HUES64 (cell line): ENCODE results near the gene FAM184A.

Experiments
- H3K27ac ChIP-seq: 2 replicates; pipeline ENCODE4 v1.7.0; 2013; ENCODE audit warnings: low read depth, low read length, inconsistent platforms
- H3K27me3 ChIP-seq: 2 replicates; pipeline ENCODE4 v1.6.1; 2013; ENCODE audit warnings: mild to moderate bottlenecking, low read length; ENCODE audit not compliant: insufficient read depth
- H3K36me3 ChIP-seq: 2 replicates; pipeline ENCODE4 v1.6.1; 2013; ENCODE audit warnings: mild to moderate bottlenecking, low read length; ENCODE audit not compliant: insufficient read depth
- H3K4me1 ChIP-seq: 2 replicates; pipeline ENCODE4 v1.6.1; 2013; ENCODE audit warnings: mild to moderate bottlenecking, low read length, moderate library complexity; ENCODE audit not compliant: insufficient read depth
- H3K4me3 ChIP-seq: 2 replicates; pipeline ENCODE4 v1.5.1; 2013; ENCODE audit warnings: mild to moderate bottlenecking, low read length, moderate library complexity
- H3K9ac ChIP-seq: 2 replicates; pipeline ENCODE4 v1.6.1; 2013; ENCODE audit warnings: mild to moderate bottlenecking, low read depth, low read length
- H3K9me3 ChIP-seq: 2 replicates; pipeline ENCODE4 v1.6.1; 2013; ENCODE audit warnings: low read depth, low read length; ENCODE audit not compliant: insufficient read depth
- WGBS: fragments of 150-250, 120-280 bp; methylation state at CpG from one replicate; pipeline ENCODE4 v1.1.7; 2013; ENCODE audit warnings: missing lambda C conversion rate; 5-methylcytosine and 5-hydroxymethylcytosine counted together

FAM184A gene

DNA sequence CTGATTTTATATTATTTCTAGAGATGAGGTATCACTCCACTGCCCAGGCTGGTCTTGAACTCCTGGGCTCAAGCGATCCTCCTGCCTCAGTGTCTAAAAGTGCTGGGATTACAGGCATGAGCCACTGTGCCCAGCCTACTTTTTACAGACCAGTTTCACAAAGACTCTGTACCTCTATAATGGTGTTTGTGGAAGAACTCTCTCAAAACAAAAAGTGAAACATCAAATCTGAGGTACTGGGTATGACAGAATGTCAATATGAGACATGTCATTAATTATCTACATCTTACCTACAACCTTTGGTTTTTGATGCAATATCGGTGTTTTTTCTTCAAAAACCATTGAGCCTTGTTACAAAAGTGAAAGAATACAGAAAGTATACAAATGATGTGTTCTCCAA lies 94.1 kb downstream of the FAM184A start:
- Histone ChIP-seq H3K9me3 (no peaks in the 10 kb centered on the region), H3K27ac (no peak overlapping the region), H3K27me3 (no peaks in the 10 kb centered on the region), H3K4me1 (no peaks in the 10 kb centered on the region), H3K4me3 (no peak overlapping the region), H3K9ac (no peak overlapping the region), H3K36me3 (peaks cover under 1% of the 10 kb centered on the region)
- WGBS, result 96% methylated on average over 2 of the region's 2 CpGs

GRCh38 chr6:118982575-118982911 lies 95.9 kb downstream of the FAM184A start:
- Histone ChIP-seq H3K4me1 (no peaks in the 10 kb centered on the region), H3K4me3 (no peak overlapping the region), H3K9ac (no peak overlapping the region), H3K27ac (no peak overlapping the region), H3K36me3 (peaks cover 14% of the 10 kb centered on the region), H3K9me3 (no peaks in the 10 kb centered on the region), H3K27me3 (no peaks in the 10 kb centered on the region)
- 100% methylated on average over 3 of the region's 3 CpGs for WGBS

DNA sequence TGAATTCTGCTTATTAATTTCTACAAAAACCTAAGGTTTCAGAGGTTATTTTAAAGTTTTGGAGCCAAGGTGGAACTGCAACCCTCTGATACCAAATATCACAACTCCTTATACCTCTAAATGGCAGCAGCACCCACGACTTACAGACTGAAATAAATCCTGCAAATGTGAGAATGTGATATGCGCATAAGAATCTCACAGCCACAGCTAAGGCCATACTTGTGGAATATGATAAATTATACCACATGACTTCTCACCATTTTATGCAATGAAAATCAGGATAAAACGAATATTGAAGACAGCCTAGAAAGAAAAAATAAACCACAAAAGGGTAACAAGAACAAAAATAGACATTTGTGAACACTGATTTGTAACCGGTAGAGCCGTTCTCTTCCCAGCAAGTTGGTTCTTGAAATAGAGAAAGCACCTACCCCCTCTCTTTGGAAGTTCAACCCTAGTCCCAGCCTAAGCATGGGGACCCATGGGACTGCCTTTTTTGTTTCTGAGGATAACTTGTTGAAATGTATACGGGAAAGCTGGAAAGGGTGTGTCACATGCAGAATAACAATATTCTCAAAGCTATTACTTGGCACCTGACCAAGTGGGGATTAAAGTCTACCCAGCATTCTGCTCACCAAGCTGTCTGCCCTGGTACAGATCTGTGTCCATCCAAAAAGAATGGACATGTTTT lies 96.4 kb downstream of the FAM184A start:
- 88% methylated on average over 6 of the region's 6 CpGs for WGBS
- no peaks in the 10 kb centered on the region for H3K4me1 ChIP-seq

DNA sequence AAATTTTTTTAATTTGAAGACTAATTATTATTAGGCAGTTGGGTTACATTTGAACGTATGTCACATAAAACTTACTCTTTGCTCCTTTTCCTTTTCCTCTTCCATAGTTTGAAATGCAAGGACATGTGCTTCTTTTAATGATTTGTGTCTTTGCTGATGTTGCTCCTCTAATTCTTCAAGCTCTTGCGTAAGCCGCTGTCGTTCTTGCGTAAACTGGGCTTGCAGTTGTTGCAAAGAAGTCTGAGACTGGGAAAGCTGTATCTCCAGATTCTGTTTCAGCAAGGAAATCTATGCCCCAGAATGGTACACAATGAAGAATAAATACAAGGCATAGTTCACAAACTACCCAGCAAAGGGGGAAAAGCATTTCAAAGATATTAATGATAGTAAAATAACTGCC lies 98.4 kb downstream of the FAM184A start:
- Histone ChIP-seq H3K4me1 (no peaks in the 10 kb centered on the region), H3K9me3 (no peaks in the 10 kb centered on the region), H3K9ac (no peak overlapping the region), H3K27me3 (no peaks in the 10 kb centered on the region), H3K27ac (no peak overlapping the region), H3K36me3 (peaks cover 22% of the 10 kb centered on the region), H3K4me3 (no peak overlapping the region)
- 97% methylated on average over 4 of the region's 5 CpGs for WGBS

More for the DNA sequence above, 96.4 kb downstream of the FAM184A start:
- no peaks in the 10 kb centered on the region for H3K9me3 ChIP-seq
- H3K9ac ChIP-seq, result no peak overlapping the region
- no peaks in the 10 kb centered on the region for H3K27me3 ChIP-seq
- H3K4me3 ChIP-seq, result no peak overlapping the region
- H3K27ac ChIP-seq, result no peak overlapping the region
- peaks cover 14% of the 10 kb centered on the region for H3K36me3 ChIP-seq

- Histone ChIP-seq H3K4me1 (peaks cover 8% of the 10 kb centered on the region; the same call in 1 of the 2 replicates), H3K36me3 (peaks cover 27% of the 10 kb centered on the region), H3K9me3 (no peaks in the 10 kb centered on the region), H3K9ac (no peak overlapping the region), H3K4me3 (no peak overlapping the region), H3K27ac (no peak overlapping the region), H3K27me3 (no peaks in the 10 kb centered on the region)
- 86% methylated on average over 1 of the region's 1 CpG for WGBS
These were observed 103.7 kb downstream of the FAM184A start for GRCh38 chr6:118974790-118975189.

- Histone ChIP-seq H3K9me3 (no peaks in the 10 kb centered on the region), H3K27me3 (no peaks in the 10 kb centered on the region), H3K4me1 (peaks cover 8% of the 10 kb centered on the region; the same call in 1 of the 2 replicates), H3K27ac (no peak overlapping the region), H3K9ac (no peak overlapping the region), H3K4me3 (no peak overlapping the region), H3K36me3 (peaks cover 13% of the 10 kb centered on the region; the same call in 1 of the 2 replicates)
- 93% methylated on average over 1 of the region's 1 CpG for WGBS
These were observed 106.8 kb downstream of the FAM184A start for GRCh38 chr6:118971682-118972081.

- no peak overlapping the region for H3K9ac ChIP-seq
- peaks cover 12% of the 10 kb centered on the region; the same call in 1 of the 2 replicates for H3K36me3 ChIP-seq
- H3K4me3 ChIP-seq, result no peak overlapping the region
- H3K9me3 ChIP-seq, result no peaks in the 10 kb centered on the region
- H3K27ac ChIP-seq, result no peak overlapping the region
- peaks cover 8% of the 10 kb centered on the region; the same call in 1 of the 2 replicates for H3K4me1 ChIP-seq
- no peaks in the 10 kb centered on the region for H3K27me3 ChIP-seq
- WGBS, result 100% methylated on average over 2 of the region's 3 CpGs
These were observed 107.6 kb downstream of the FAM184A start for GRCh38 chr6:118970866-118971265.

- Histone ChIP-seq H3K9me3 (no peaks in the 10 kb centered on the region), H3K9ac (no peak overlapping the region), H3K27ac (no peak overlapping the region), H3K27me3 (no peaks in the 10 kb centered on the region), H3K4me1 (peaks cover 8% of the 10 kb centered on the region; the same call in 1 of the 2 replicates), H3K4me3 (no peak overlapping the region), H3K36me3 (no peaks in the 10 kb centered on the region)
- WGBS, result 75% methylated on average over 1 of the region's 2 CpGs
These were observed 110.0 kb downstream of the FAM184A start for GRCh38 chr6:118968416-118968815.

DNA sequence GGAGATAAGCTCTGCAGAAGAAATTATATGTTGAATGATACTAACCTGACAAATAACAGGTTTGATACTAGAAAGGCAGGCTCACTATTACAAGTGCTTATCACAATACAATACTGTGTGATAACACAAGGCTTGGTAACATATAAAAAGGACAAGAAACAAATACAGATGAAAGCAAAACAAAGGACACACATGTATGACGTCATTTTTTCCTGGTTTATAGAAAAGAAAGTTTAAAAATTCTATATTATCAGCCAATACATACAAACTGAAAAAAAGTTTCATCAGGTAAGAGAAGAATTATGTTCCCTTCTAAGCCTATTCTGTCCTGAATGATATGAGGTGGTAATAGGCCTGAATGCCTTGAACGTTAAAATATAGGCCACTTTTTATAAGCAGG lies 111.2 kb downstream of the FAM184A start:
- Histone ChIP-seq H3K9ac (no peak overlapping the region), H3K27me3 (no peaks in the 10 kb centered on the region), H3K4me1 (peaks cover 4% of the 10 kb centered on the region; the same call in 1 of the 2 replicates), H3K27ac (no peak overlapping the region), H3K36me3 (no peaks in the 10 kb centered on the region), H3K4me3 (no peak overlapping the region), H3K9me3 (no peaks in the 10 kb centered on the region)
- 77% methylated on average over 1 of the region's 2 CpGs for WGBS

GRCh38 chr6:118965843-118966370 lies 112.6 kb downstream of the FAM184A start:
- WGBS, result 91% methylated on average over 2 of the region's 2 CpGs
- Histone ChIP-seq H3K27me3 (no peaks in the 10 kb centered on the region), H3K9me3 (no peaks in the 10 kb centered on the region), H3K36me3 (no peaks in the 10 kb centered on the region), H3K9ac (no peak overlapping the region), H3K27ac (no peak overlapping the region), H3K4me3 (no peak overlapping the region), H3K4me1 (no peaks in the 10 kb centered on the region)

GRCh38 chr6:118965371-118965770 lies 113.1 kb downstream of the FAM184A start:
- H3K27ac ChIP-seq, result no peak overlapping the region
- no peaks in the 10 kb centered on the region for H3K4me1 ChIP-seq
- H3K4me3 ChIP-seq, result no peak overlapping the region
- no peaks in the 10 kb centered on the region for H3K27me3 ChIP-seq
- H3K9me3 ChIP-seq, result no peaks in the 10 kb centered on the region
- no peaks in the 10 kb centered on the region for H3K36me3 ChIP-seq
- no peak overlapping the region for H3K9ac ChIP-seq
- 92% methylated on average over 1 of the region's 3 CpGs for WGBS
